ENCODE data around the gene LANCL2. TPM values are rescaled to one million over a fixed set of nuclear protein-coding genes. Genes with fewer than 3 reads are reported as not detected.

Gene LANCL2
- total RNA-seq, 4 donors from 2014 or later, result 12.6 to 23.3 (median 18.6) TPM

DNA sequence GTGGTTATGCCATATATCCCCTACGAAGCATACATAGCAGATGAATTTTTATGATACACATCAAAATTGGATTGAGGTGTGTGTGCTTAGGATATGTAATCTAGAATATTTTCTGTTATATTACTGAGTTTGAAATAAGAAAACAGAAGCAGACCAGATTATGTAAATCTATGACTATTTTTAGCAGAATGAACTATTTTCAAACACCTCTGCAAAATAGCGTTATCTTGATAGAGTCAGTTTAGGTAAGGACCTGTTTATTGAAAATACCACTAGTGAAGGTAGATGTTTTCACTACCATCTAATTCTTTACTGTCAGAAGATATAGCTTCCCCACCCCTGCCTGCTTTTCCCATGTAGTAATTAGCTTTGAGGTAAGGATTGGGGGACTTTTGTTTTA is 9.1 kb downstream of the LANCL2 start:
- ATAC-seq (ENCODE audit: low FRiP score) (no peak), DNase-seq (ENCODE audit: low spot score) (no peak)
- TF ChIP-seq, protein P1, sequence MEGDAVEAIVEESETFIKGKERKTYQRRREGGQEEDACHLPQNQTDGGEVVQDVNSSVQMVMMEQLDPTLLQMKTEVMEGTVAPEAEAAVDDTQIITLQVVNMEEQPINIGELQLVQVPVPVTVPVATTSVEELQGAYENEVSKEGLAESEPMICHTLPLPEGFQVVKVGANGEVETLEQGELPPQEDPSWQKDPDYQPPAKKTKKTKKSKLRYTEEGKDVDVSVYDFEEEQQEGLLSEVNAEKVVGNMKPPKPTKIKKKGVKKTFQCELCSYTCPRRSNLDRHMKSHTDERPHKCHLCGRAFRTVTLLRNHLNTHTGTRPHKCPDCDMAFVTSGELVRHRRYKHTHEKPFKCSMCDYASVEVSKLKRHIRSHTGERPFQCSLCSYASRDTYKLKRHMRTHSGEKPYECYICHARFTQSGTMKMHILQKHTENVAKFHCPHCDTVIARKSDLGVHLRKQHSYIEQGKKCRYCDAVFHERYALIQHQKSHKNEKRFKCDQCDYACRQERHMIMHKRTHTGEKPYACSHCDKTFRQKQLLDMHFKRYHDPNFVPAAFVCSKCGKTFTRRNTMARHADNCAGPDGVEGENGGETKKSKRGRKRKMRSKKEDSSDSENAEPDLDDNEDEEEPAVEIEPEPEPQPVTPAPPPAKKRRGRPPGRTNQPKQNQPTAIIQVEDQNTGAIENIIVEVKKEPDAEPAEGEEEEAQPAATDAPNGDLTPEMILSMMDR (IDR thresholded peaks at IDR 0.05), result no peak

- ATAC-seq (ENCODE audit: low FRiP score) (no peak), DNase-seq (ENCODE audit: low spot score) (no peak)
- TF ChIP-seq, protein P1 (IDR thresholded peaks at IDR 0.05), result no peak
Measured at GRCh38 chr7:55375237-55375636, 10.1 kb downstream of the LANCL2 start.

GRCh38 chr7:55377162-55377817 is 12.2 kb downstream of the LANCL2 start:
- DNase-seq (ENCODE audit: low spot score) (no peak), ATAC-seq (ENCODE audit: low FRiP score) (no peak)
- TF ChIP-seq, protein P1 (IDR thresholded peaks at IDR 0.05), result no peak

- DNase-seq (ENCODE audit: low spot score) (no peak), ATAC-seq (ENCODE audit: low FRiP score) (no peak)
- TF ChIP-seq, protein P1 (IDR thresholded peaks at IDR 0.05), result no peak
Measured at GRCh38 chr7:55379285-55379684, 14.1 kb downstream of the LANCL2 start.

GRCh38 chr7:55381189-55381588 is 16.1 kb downstream of the LANCL2 start:
- ATAC-seq (ENCODE audit: low FRiP score), result no peak
- DNase-seq (ENCODE audit: low spot score), result no peak
- TF ChIP-seq, protein P1 (IDR thresholded peaks at IDR 0.05), result no peak

GRCh38 chr7:55381696-55382095 is 16.6 kb downstream of the LANCL2 start:
- no peak for ATAC-seq (ENCODE audit: low FRiP score)
- TF ChIP-seq, protein P1 (IDR thresholded peaks at IDR 0.05), result no peak

DNA sequence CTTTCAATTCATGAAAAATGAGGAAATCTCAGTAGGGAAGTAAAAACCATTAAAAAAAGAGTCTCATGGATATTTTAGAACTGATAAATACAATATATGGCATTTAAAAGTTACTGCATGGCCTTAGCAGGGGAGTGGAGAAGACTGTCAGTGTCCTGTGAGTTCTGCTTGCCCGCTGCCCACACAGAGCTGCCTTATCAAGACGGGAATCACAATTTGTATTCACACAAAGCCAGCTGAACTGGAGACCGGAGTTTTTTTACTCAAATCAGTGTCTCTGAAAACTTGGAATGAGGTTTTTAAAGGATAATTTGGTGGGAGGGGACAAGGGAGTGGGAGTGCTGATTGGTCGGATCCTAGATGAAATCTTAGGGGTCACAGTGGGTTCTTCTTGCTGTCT is 17.1 kb downstream of the LANCL2 start:
- ATAC-seq (ENCODE audit: low FRiP score) (no peak), DNase-seq (ENCODE audit: low spot score) (no peak)
- TF ChIP-seq, protein P1 (IDR thresholded peaks at IDR 0.05), result no peak

More at GRCh38 chr7:55381696-55382095, 16.6 kb downstream of the LANCL2 start:
- DNase-seq (ENCODE audit: low spot score), result no peak
